Neural cell (in vitro differentiated cells): Measurements from ENCODE around the gene PGAP1. TPM values are rescaled to one million over a fixed set of nuclear protein-coding genes. Genes with fewer than 3 reads are reported as not detected.

Experiments
- H2AFZ ChIP-seq: fragments of 200-600, 300-800 bp; sonication (generic), shearing (Covaris generic); 2 replicates; pipeline ENCODE4 v1.6.0; 2014; ENCODE audit warnings: low read depth, mild to moderate bottlenecking, antibody characterized with exemption, low read length, moderate library complexity
- H3F3A ChIP-seq: fragments of 200-600 bp; shearing (Covaris generic); 2 replicates; pipeline ENCODE4 v1.6.1; 2016; ENCODE audit warnings: mild to moderate bottlenecking, moderate library complexity, mixed read lengths, antibody characterized with exemption, low read length; ENCODE audit not compliant: insufficient read depth, poor library complexity, severe bottlenecking
- H3K27ac ChIP-seq: fragments of 200-600, 300-800 bp; sonication (generic), shearing (Covaris generic); 2 replicates; pipeline ENCODE4 v1.5.1; 2014; ENCODE audit warnings: mild to moderate bottlenecking, low read length, moderate library complexity
- H3K27me3 ChIP-seq: fragments of 300-800, 200-600 bp; sonication (generic), shearing (Covaris generic); 2 replicates; pipeline ENCODE4 v1.6.0; 2014; ENCODE audit warnings: mild to moderate bottlenecking, low read depth, low read length, moderate library complexity; ENCODE audit not compliant: insufficient read depth
- H3K36me3 ChIP-seq: fragments of 300-800, 200-600 bp; sonication (generic), shearing (Covaris generic); 2 replicates; pipeline ENCODE4 v1.5.1; 2014; ENCODE audit warnings: mild to moderate bottlenecking, antibody characterized with exemption, low read length, moderate library complexity; ENCODE audit not compliant: insufficient read depth
- H3K4me2 ChIP-seq: fragments of 300-800, 200-600 bp; sonication (generic), shearing (Covaris generic); 2 replicates; pipeline ENCODE4 v1.6.0; 2014; ENCODE audit warnings: mild to moderate bottlenecking, low read length
- H3K4me3 ChIP-seq: fragments of 300-800, 200-600 bp; sonication (generic), shearing (Covaris generic); 2 replicates; pipeline ENCODE4 v1.5.1; 2014; ENCODE audit warnings: mild to moderate bottlenecking, low read length, moderate library complexity
- H3K79me2 ChIP-seq: fragments of 200-600 bp; shearing (Covaris generic); replicated peaks from 2 replicates; pipeline ENCODE4 v1.6.0; 2014; ENCODE audit warnings: mild to moderate bottlenecking, low read length, moderate library complexity; ENCODE audit not compliant: insufficient read depth
- H3K9ac ChIP-seq: fragments of 300-800, 200-600 bp; sonication (generic), shearing (Covaris generic); 2 replicates; pipeline ENCODE4 v1.6.1; 2016; ENCODE audit warnings: mild to moderate bottlenecking, low read length, mixed read lengths
- H3K9me2 ChIP-seq: fragments of 200-600 bp; shearing (Covaris generic); 2 replicates; pipeline ENCODE4 v1.6.1; 2016; ENCODE audit warnings: mild to moderate bottlenecking, low read length, mixed read lengths; ENCODE audit not compliant: insufficient read depth
- H3K9me3 ChIP-seq: fragments of 200-600, 300-800 bp; sonication (generic), shearing (Covaris generic); 2 replicates; pipeline ENCODE4 v1.6.1; 2016; ENCODE audit warnings: mild to moderate bottlenecking, mixed run types, low read length, moderate library complexity, mixed read lengths
- H4K20me1 ChIP-seq: fragments of 200-600 bp; shearing (Covaris generic); 2 replicates; pipeline ENCODE4 v1.6.1; 2016; ENCODE audit warnings: mild to moderate bottlenecking, mixed run types; ENCODE audit not compliant: insufficient read depth
- CTCF ChIP-seq: fragments of 450-650 bp; IDR thresholded peaks from 2 replicates; pipeline ENCODE4 v1.5.1; 2014; ENCODE audit warnings: antibody characterized with exemption, mild to moderate bottlenecking, moderate library complexity; ENCODE audit not compliant: poor library complexity, severe bottlenecking
- EP300 ChIP-seq: fragments of 450-650 bp; conservative IDR thresholded peaks from 2 replicates; pipeline ENCODE4 v1.6.1; 2014; ENCODE audit warnings: antibody characterized with exemption, mild to moderate bottlenecking, moderate library complexity; ENCODE audit not compliant: poor library complexity, severe bottlenecking
- EZH2 ChIP-seq: fragments of 200-600, 300-800 bp; shearing (Covaris generic), sonication (generic); IDR thresholded peaks from 2 replicates; pipeline ENCODE4 v1.6.1; 2014; ENCODE audit warnings: antibody characterized with exemption, low read length, borderline replicate concordance, mild to moderate bottlenecking; ENCODE audit not compliant: insufficient read depth, poor library complexity, severe bottlenecking
- MXI1 ChIP-seq: fragments of 450-650 bp; conservative IDR thresholded peaks from 2 replicates; pipeline ENCODE4 v1.6.1; 2014; ENCODE audit warnings: antibody characterized with exemption, mild to moderate bottlenecking; ENCODE audit not compliant: poor library complexity, severe bottlenecking
- POLR2AphosphoS5 ChIP-seq: IDR thresholded peaks from 2 replicates; pipeline ENCODE4 v1.6.1; 2012
- RAD21 ChIP-seq: fragments of 450-650 bp; conservative IDR thresholded peaks from 2 replicates; pipeline ENCODE4 v1.6.1; 2014; ENCODE audit warnings: antibody characterized with exemption, mild to moderate bottlenecking, moderate library complexity
- REST ChIP-seq: IDR thresholded peaks from 2 replicates; pipeline ENCODE4 v1.6.1; 2012; ENCODE audit warnings: borderline replicate concordance
- SMC3 ChIP-seq: fragments of 450-650 bp; conservative IDR thresholded peaks from 2 replicates; pipeline ENCODE4 v1.6.1; 2014; ENCODE audit warnings: antibody characterized with exemption, mild to moderate bottlenecking, moderate library complexity; ENCODE audit not compliant: poor library complexity
- TAF1 ChIP-seq: IDR thresholded peaks from 2 replicates; pipeline ENCODE4 v1.6.1; 2012; ENCODE audit warnings: low read depth
- polyA plus RNA-seq: library from polyadenylated mRNA; depleted of rRNA; stranded (reverse); fragments of >200 nt; gene quantifications from 2 replicates; pipeline ENCODE4 v1.2.3, GENCODE V29; 2014

PGAP1 gene
- polyA plus RNA-seq, 1 donor from 2014 or later, result 63.3 TPM

GRCh38 chr2:196951973-196952372, 25.5 kb upstream of the PGAP1 start:
- TF ChIP-seq EP300 (no peak), MXI1 (no peak), TAF1 (no peak), POLR2AphosphoS5 (no peak), RAD21 (no peak), REST (no peak), SMC3 (no peak), EZH2 (no peak), CTCF (no peak)
- Histone ChIP-seq H3K79me2 (no peaks in the 10 kb centered on the region), H2AFZ (no peak overlapping the region), H3K9me2 (no peaks in the 10 kb centered on the region), H4K20me1 (no peaks in the 10 kb centered on the region), H3K9me3 (no peaks in the 10 kb centered on the region), H3K4me2 (no peak overlapping the region), H3K27me3 (no peaks in the 10 kb centered on the region), H3F3A (no peaks in the 10 kb centered on the region), H3K4me3 (no peak overlapping the region), H3K36me3 (no peaks in the 10 kb centered on the region), H3K9ac (no peak overlapping the region), H3K27ac (no peak overlapping the region)

- Histone ChIP-seq H3F3A (no peaks in the 10 kb centered on the region), H3K36me3 (no peaks in the 10 kb centered on the region), H2AFZ (no peak overlapping the region), H3K27me3 (no peaks in the 10 kb centered on the region), H4K20me1 (no peaks in the 10 kb centered on the region), H3K9ac (no peak overlapping the region), H3K9me2 (no peaks in the 10 kb centered on the region), H3K27ac (no peak overlapping the region), H3K4me3 (no peak overlapping the region), H3K4me2 (no peak overlapping the region), H3K9me3 (no peaks in the 10 kb centered on the region), H3K79me2 (no peaks in the 10 kb centered on the region)
- TF ChIP-seq TAF1 (no peak), REST (no peak), EZH2 (no peak), SMC3 (no peak), RAD21 (no peak)
These were observed 22.6 kb upstream of the PGAP1 start for GRCh38 chr2:196949116-196949515.
